ENCODE results near the gene CFAP46. TPM values are rescaled to one million over a fixed set of nuclear protein-coding genes. Genes with fewer than 3 reads are reported as not detected.

Gene CFAP46
- total RNA-seq, 2 experiments from 2014 or later, result 0.34 TPM; not detected in 1

DNA sequence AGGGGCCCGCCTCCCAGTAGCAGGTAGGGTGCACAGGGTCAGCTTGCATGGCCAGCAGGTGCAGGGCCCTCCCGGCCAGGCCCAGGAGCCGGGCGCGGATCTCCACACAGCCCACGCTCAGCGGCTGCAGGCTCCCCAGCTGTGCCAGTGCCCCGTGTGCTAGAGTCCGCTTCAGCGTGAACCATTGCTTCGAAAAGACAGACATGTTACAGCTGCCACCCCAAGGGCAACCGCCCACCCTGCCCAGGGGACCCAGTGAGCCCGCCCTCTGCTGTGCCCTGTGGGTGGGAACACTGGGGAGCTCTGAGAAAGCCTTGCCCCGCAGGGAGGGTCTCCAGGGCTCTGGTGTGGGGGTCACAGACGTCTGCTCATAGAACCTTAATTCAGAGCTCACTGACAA, 92.1 kb downstream of the CFAP46 start:
- intact Hi-C loops (cut with micrococcal nuclease), result no loop called here
- DNase-seq (no peak), ATAC-seq (no peak)
- CTCF ChIA-PET, result interaction anchor here (1.0 kb wide), 1 partner anchor 196 kb away, joined by 3 read pairs; no protein-coding TSS in a partner anchor
- H3K36me3 Mint-ChIP-seq (ENCODE audit: low read depth), result no peaks in the 10 kb centered on the region
- no peak overlapping the region for H3K4me3 Mint-ChIP-seq
- no peak overlapping the region for H3K27ac Mint-ChIP-seq
- H3K27me3 Mint-ChIP-seq, result no peaks in the 10 kb centered on the region
- peaks cover 10% of the 10 kb centered on the region for H3K4me1 Mint-ChIP-seq (ENCODE audit: low read depth)
- POLR2A ChIA-PET, result no interaction called here
- TF ChIP-seq, protein P1, sequence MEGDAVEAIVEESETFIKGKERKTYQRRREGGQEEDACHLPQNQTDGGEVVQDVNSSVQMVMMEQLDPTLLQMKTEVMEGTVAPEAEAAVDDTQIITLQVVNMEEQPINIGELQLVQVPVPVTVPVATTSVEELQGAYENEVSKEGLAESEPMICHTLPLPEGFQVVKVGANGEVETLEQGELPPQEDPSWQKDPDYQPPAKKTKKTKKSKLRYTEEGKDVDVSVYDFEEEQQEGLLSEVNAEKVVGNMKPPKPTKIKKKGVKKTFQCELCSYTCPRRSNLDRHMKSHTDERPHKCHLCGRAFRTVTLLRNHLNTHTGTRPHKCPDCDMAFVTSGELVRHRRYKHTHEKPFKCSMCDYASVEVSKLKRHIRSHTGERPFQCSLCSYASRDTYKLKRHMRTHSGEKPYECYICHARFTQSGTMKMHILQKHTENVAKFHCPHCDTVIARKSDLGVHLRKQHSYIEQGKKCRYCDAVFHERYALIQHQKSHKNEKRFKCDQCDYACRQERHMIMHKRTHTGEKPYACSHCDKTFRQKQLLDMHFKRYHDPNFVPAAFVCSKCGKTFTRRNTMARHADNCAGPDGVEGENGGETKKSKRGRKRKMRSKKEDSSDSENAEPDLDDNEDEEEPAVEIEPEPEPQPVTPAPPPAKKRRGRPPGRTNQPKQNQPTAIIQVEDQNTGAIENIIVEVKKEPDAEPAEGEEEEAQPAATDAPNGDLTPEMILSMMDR (IDR thresholded peaks at IDR 0.05), result no peak
- H3K9me3 Mint-ChIP-seq, result no peaks in the 10 kb centered on the region

DNA sequence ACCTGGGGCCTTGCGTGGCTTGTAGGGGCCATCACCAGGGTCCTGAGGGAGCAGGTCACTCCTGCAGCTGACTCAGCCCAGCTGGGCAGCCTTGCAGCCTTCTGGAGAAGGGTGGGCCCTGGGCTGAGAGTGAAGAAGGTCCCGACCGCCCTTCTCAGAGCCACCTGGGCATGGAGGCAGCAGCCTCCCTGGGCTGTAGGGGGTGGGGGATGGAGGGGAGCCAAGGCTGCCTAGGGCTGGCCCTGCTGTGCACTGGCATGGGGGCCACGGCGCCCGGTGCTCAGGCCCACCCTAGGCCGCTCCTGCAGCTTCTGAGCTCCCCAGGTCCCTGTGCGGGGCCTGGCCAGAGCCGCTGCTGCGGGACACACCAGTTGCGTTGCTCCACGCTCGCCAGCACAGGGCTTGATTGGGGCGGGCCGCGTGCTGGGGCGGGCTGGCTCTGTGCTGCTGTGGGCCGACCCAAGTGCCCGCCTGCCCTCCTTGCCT, 92.8 kb downstream of the CFAP46 start:
- ChIA-PET CTCF (interaction anchor here (1.3 to 1.4 kb wide), 2 partner anchors 19 to 194 kb away, joined by 3 read pairs; no protein-coding TSS in a partner anchor), POLR2A (interaction anchor here (0.6 kb wide), 1 partner anchor 27 kb away, joined by 3 read pairs; no protein-coding TSS in a partner anchor)
- Mint-ChIP-seq H3K9me3 (no peaks in the 10 kb centered on the region), H3K27ac (no peak overlapping the region), H3K4me1 (ENCODE audit: low read depth) (peaks cover 10% of the 10 kb centered on the region), H3K27me3 (no peaks in the 10 kb centered on the region), H3K4me3 (no peak overlapping the region), H3K36me3 (ENCODE audit: low read depth) (no peaks in the 10 kb centered on the region)
- TF ChIP-seq, protein P1 (IDR thresholded peaks at IDR 0.05), result no peak
- no peak for ATAC-seq
- DNase-seq, result no peak
- intact Hi-C loops (cut with micrococcal nuclease), result no loop called here

DNA sequence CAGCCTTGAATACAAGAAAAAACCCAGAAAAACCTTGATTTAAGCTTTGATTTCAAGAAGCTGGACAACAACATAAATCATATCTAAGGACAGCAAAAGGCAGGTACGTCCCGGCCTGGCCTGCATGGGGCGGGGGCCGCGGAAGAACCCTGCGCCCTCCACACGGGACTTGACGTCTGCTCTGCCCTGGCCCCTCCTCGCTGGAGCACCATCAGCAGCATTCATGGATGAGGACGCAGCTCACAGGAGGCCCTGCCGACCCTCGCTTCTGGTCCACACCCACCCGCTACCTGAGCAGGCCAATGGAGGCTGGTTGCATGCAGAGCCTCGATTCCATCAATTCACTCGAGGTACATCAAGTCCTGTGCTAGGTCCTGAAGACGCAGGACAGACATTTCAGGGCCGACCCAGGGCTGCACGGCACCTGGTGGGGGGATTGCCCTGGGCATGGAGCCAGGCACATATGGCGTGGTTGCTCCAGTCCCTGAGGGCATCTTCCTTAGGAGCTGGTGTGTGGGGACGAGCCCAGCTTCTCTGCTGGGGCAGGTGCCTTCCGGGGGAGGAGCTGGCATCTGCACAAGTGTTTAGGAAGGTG, 93.3 kb downstream of the CFAP46 start:
- H3K27me3 Mint-ChIP-seq, result no peaks in the 10 kb centered on the region
- peaks cover 10% of the 10 kb centered on the region for H3K4me1 Mint-ChIP-seq (ENCODE audit: low read depth)
- ChIA-PET POLR2A (interaction anchor here (0.6 kb wide), 1 partner anchor 28 kb away, joined by 3 read pairs; no protein-coding TSS in a partner anchor), CTCF (interaction anchor here (1.2 to 1.4 kb wide), 3 partner anchors 11 to 194 kb away, joined by 3 to 4 read pairs (median 3); no protein-coding TSS in a partner anchor)
- no peak overlapping the region for H3K4me3 Mint-ChIP-seq
- intact Hi-C loops (cut with micrococcal nuclease), result no loop called here
- DNase-seq (no peak), ATAC-seq (no peak)
- no peaks in the 10 kb centered on the region for H3K36me3 Mint-ChIP-seq (ENCODE audit: low read depth)
- TF ChIP-seq, protein P1 (IDR thresholded peaks at IDR 0.05), result no peak
- H3K27ac Mint-ChIP-seq, result no peak overlapping the region
- no peaks in the 10 kb centered on the region for H3K9me3 Mint-ChIP-seq

DNA sequence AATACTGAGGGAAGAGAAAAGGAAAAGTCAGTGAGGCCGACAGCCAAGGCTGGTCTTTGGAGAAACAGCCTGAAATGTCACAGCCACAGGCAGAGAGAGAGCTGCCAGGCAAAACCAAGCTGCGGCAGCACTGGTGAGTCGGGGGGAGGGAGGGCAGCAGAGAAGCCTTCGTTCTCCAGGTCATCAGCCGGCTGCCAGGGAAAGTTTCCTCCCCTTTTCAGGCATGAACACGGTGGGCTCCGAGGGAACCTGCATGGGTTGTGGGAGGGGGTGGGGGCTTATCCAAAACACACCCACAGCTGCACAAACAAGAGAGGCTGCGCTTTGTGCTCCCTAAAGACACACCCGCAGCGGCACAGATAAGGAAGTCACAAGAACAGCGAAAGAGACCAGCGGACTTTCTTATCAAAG, 94.1 kb downstream of the CFAP46 start:
- H3K36me3 Mint-ChIP-seq (ENCODE audit: low read depth), result no peaks in the 10 kb centered on the region
- peak overlapping the region; percentile 38 for H3K4me3 Mint-ChIP-seq
- ChIA-PET CTCF (interaction anchor here (1.2 to 1.4 kb wide), 3 partner anchors 10 to 193 kb away, joined by 3 to 4 read pairs (median 3); no protein-coding TSS in a partner anchor), POLR2A (no interaction called here)
- no peaks in the 10 kb centered on the region for H3K27me3 Mint-ChIP-seq
- peaks cover 10% of the 10 kb centered on the region for H3K4me1 Mint-ChIP-seq (ENCODE audit: low read depth)
- intact Hi-C loops (cut with micrococcal nuclease), result no loop called here
- DNase-seq, result no peak
- H3K27ac Mint-ChIP-seq, result peak overlapping the region; percentile 31
- no peaks in the 10 kb centered on the region for H3K9me3 Mint-ChIP-seq
- peak; percentile 49 for ATAC-seq
- TF ChIP-seq, protein P1 (IDR thresholded peaks at IDR 0.05), result no peak

DNA sequence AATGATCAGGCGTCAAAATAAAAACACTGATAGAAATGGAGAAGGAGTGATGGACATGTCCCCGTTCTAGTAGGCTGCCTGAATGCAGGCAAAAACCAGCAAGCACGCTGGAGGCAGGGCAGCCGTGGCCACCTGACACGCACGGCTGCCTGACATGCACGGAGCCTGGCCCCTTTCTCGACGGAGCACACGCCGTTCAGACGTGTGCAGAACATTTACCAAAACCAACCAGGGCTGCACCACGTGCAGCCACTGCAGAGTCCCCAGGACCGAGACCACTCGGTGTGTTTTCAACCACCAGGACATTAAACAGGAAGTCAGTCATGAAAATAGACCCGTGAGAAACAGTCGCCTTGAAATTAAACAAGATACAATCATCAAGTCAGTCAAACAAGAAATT, 94.5 kb downstream of the CFAP46 start:
- Mint-ChIP-seq H3K4me1 (ENCODE audit: low read depth) (peaks cover 10% of the 10 kb centered on the region), H3K27me3 (no peaks in the 10 kb centered on the region), H3K36me3 (ENCODE audit: low read depth) (no peaks in the 10 kb centered on the region), H3K27ac (peak overlapping the region; percentile 31), H3K4me3 (peak overlapping the region; percentile 38), H3K9me3 (peaks cover 2% of the 10 kb centered on the region)
- DNase-seq (peak; percentile 25), ATAC-seq (peak; percentile 75)
- CTCF ChIA-PET, result interaction anchor here (1.4 kb wide), 1 partner anchor 20 kb away, joined by 3 read pairs; no protein-coding TSS in a partner anchor
- TF ChIP-seq, protein P1 (IDR thresholded peaks at IDR 0.05), result no peak
- POLR2A ChIA-PET, result no interaction called here
- intact Hi-C loops (cut with micrococcal nuclease), result no loop called here

All from activated CD8-positive, alpha-beta T cell treated with anti-CD3 and anti-CD28 coated beads for 36 hours (primary cell).